Measurements from ENCODE around the gene CACNA1E.

- TF ChIP-seq RBAK (CRISPR knock-in tag; IDR thresholded peaks at IDR 0.05) (no peak), FOXP4 (CRISPR knock-in tag; IDR thresholded peaks at IDR 0.05) (no peak), NFYC (CRISPR knock-in tag; IDR thresholded peaks at IDR 0.05) (no peak), IKZF1 (IDR thresholded peaks at IDR 0.05) (no peak), CC2D1A (CRISPR knock-in tag; IDR thresholded peaks at IDR 0.05) (no peak), MTA3 (CRISPR knock-in tag; IDR thresholded peaks at IDR 0.05) (no peak), ZNF382 (CRISPR knock-in tag; IDR thresholded peaks at IDR 0.05; ENCODE audit: borderline replicate concordance) (no peak), POLR2A (IDR thresholded peaks at IDR 0.05; ENCODE audit: insufficient read depth in 1 of 2, low read depth in 2 of 2, low read length in 2 of 2) (no peak), SMC3 (IDR thresholded peaks at IDR 0.05; ENCODE audit: low read length) (no peak), JUNB (CRISPR knock-in tag; IDR thresholded peaks at IDR 0.05; ENCODE audit: borderline replicate concordance) (no peak)
- TF ChIP-seq, protein P1, sequence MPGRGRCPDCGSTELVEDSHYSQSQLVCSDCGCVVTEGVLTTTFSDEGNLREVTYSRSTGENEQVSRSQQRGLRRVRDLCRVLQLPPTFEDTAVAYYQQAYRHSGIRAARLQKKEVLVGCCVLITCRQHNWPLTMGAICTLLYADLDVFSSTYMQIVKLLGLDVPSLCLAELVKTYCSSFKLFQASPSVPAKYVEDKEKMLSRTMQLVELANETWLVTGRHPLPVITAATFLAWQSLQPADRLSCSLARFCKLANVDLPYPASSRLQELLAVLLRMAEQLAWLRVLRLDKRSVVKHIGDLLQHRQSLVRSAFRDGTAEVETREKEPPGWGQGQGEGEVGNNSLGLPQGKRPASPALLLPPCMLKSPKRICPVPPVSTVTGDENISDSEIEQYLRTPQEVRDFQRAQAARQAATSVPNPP (CRISPR knock-in tag; IDR thresholded peaks at IDR 0.05), result no peak
- TF ChIP-seq, protein P2, sequence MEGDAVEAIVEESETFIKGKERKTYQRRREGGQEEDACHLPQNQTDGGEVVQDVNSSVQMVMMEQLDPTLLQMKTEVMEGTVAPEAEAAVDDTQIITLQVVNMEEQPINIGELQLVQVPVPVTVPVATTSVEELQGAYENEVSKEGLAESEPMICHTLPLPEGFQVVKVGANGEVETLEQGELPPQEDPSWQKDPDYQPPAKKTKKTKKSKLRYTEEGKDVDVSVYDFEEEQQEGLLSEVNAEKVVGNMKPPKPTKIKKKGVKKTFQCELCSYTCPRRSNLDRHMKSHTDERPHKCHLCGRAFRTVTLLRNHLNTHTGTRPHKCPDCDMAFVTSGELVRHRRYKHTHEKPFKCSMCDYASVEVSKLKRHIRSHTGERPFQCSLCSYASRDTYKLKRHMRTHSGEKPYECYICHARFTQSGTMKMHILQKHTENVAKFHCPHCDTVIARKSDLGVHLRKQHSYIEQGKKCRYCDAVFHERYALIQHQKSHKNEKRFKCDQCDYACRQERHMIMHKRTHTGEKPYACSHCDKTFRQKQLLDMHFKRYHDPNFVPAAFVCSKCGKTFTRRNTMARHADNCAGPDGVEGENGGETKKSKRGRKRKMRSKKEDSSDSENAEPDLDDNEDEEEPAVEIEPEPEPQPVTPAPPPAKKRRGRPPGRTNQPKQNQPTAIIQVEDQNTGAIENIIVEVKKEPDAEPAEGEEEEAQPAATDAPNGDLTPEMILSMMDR (CRISPR knock-in tag; IDR thresholded peaks at IDR 0.05), result no peak
Measured at GRCh38 chr1:181453541-181454201, 29.6 kb upstream of the CACNA1E start.

Data from HepG2 (cell line).